ENCODE results near the gene GALNT10. TPM values are rescaled to one million over a fixed set of nuclear protein-coding genes. Genes with fewer than 3 reads are reported as not detected.

Gene GALNT10
- total and polyA plus RNA-seq, 2 of the 8 experiments (the other 6 are each of a cell fraction or from before 2014, with no cell fraction given) = 4.6 to 15.5 TPM

- TF ChIP-seq NANOG (IDR thresholded peaks at IDR 0.05; ENCODE audit: insufficient read depth, low read depth, low read length, poor library complexity, severe bottlenecking) = no peak
- TF ChIP-seq POLR2AphosphoS5 (IDR thresholded peaks at IDR 0.05; ENCODE audit: low read depth, low read length) = no peak
- no peak for TF ChIP-seq RXRA (IDR thresholded peaks at IDR 0.05; ENCODE audit: insufficient read depth, low read depth, low read length)
- no peak for TF ChIP-seq MAX (IDR thresholded peaks at IDR 0.05)
- TF ChIP-seq TAF1 (IDR thresholded peaks at IDR 0.05; ENCODE audit: low read depth, low read length) = no peak
- no peak for TF ChIP-seq ASH2L (IDR thresholded peaks at IDR 0.05; ENCODE audit: low read length)
Measured at GRCh38 chr5:154285661-154286408, 95.3 kb downstream of the GALNT10 start (continued).
